ENCODE data around the gene SLMAP. TPM values are rescaled to one million over a fixed set of nuclear protein-coding genes. Genes with fewer than 3 reads are reported as not detected.
"Not testable (repeated sequence)": the region's sequence is repeated elsewhere in the genome, so short reads cannot be mapped to it uniquely, and the experiment has no call there.

SLMAP gene
- total RNA-seq, 1 donor from 2014 or later: 58.1 TPM

- DNase-seq: no peak
- peaks cover 3% of the 10 kb centered on the region for H3K36me3 Mint-ChIP-seq (ENCODE audit: low read depth)
- intact Hi-C loops (cut with micrococcal nuclease): no loop called here
- H3K27me3 Mint-ChIP-seq: no peaks in the 10 kb centered on the region
- peaks cover 6% of the 10 kb centered on the region for H3K4me1 Mint-ChIP-seq
- H3K9me3 Mint-ChIP-seq: no peaks in the 10 kb centered on the region
- no peak overlapping the region for H3K4me3 Mint-ChIP-seq
- no peak overlapping the region for H3K27ac Mint-ChIP-seq
These were observed 81.6 kb downstream of the SLMAP start for GRCh38 chr3:57837686-57838085.

GRCh38 chr3:57838627-57839026 is 82.5 kb downstream of the SLMAP start:
- Mint-ChIP-seq H3K36me3 (ENCODE audit: low read depth) (peaks cover 3% of the 10 kb centered on the region), H3K9me3 (no peaks in the 10 kb centered on the region), H3K4me1 (peaks cover 6% of the 10 kb centered on the region), H3K27ac (no peak overlapping the region), H3K27me3 (no peaks in the 10 kb centered on the region), H3K4me3 (no peak overlapping the region)
- DNase-seq: no peak
- intact Hi-C loops (cut with micrococcal nuclease): no loop called here

GRCh38 chr3:57840473-57840872 is 84.4 kb downstream of the SLMAP start:
- Mint-ChIP-seq H3K4me1 (peaks cover 6% of the 10 kb centered on the region), H3K36me3 (ENCODE audit: low read depth) (peaks cover 3% of the 10 kb centered on the region), H3K9me3 (no peaks in the 10 kb centered on the region), H3K27ac (no peak overlapping the region), H3K4me3 (no peak overlapping the region), H3K27me3 (no peaks in the 10 kb centered on the region)
- no peak for DNase-seq
- intact Hi-C loops (cut with micrococcal nuclease): no loop called here

- H3K27me3 Mint-ChIP-seq: no peaks in the 10 kb centered on the region
- no peaks in the 10 kb centered on the region for H3K9me3 Mint-ChIP-seq
- peaks cover 6% of the 10 kb centered on the region for H3K4me1 Mint-ChIP-seq
- intact Hi-C loops (cut with micrococcal nuclease): no loop called here
- DNase-seq: no peak
- H3K4me3 Mint-ChIP-seq: no peak overlapping the region
- H3K27ac Mint-ChIP-seq: no peak overlapping the region
- peaks cover 3% of the 10 kb centered on the region for H3K36me3 Mint-ChIP-seq (ENCODE audit: low read depth)
These were observed 85.7 kb downstream of the SLMAP start for GRCh38 chr3:57841818-57842217.

- intact Hi-C loops (cut with micrococcal nuclease): no loop called here
- Mint-ChIP-seq H3K36me3 (ENCODE audit: low read depth) (peaks cover 8% of the 10 kb centered on the region), H3K4me1 (no peaks in the 10 kb centered on the region)
These were observed 92.1 kb downstream of the SLMAP start for GRCh38 chr3:57848177-57848738.

GRCh38 chr3:57851304-57851703 is 95.2 kb downstream of the SLMAP start:
- H3K27me3 Mint-ChIP-seq: no peaks in the 10 kb centered on the region
- H3K4me1 Mint-ChIP-seq: no peaks in the 10 kb centered on the region
- intact Hi-C loops (cut with micrococcal nuclease): loop anchor here (10.0 kb wide), 1 partner anchor 217 kb away; no protein-coding TSS in a partner anchor
- DNase-seq: no peak
- peaks cover 8% of the 10 kb centered on the region for H3K36me3 Mint-ChIP-seq (ENCODE audit: low read depth)
- H3K27ac Mint-ChIP-seq: no peak overlapping the region
- H3K9me3 Mint-ChIP-seq: no peaks in the 10 kb centered on the region
- H3K4me3 Mint-ChIP-seq: no peak overlapping the region

More at GRCh38 chr3:57848177-57848738, 92.1 kb downstream of the SLMAP start:
- Mint-ChIP-seq H3K27ac (no peak overlapping the region), H3K27me3 (no peaks in the 10 kb centered on the region), H3K9me3 (no peaks in the 10 kb centered on the region), H3K4me3 (no peak overlapping the region)
- DNase-seq: no peak

GRCh38 chr3:57852896-57853295 is 96.8 kb downstream of the SLMAP start:
- intact Hi-C loops (cut with micrococcal nuclease): loop anchor here (10.0 kb wide), 1 partner anchor 218 kb away; no protein-coding TSS in a partner anchor
- Mint-ChIP-seq H3K4me1 (no peaks in the 10 kb centered on the region), H3K36me3 (ENCODE audit: low read depth) (peaks cover 10% of the 10 kb centered on the region), H3K27me3 (no peaks in the 10 kb centered on the region), H3K4me3 (no peak overlapping the region), H3K9me3 (no peaks in the 10 kb centered on the region), H3K27ac (no peak overlapping the region)
- DNase-seq: no peak

DNA sequence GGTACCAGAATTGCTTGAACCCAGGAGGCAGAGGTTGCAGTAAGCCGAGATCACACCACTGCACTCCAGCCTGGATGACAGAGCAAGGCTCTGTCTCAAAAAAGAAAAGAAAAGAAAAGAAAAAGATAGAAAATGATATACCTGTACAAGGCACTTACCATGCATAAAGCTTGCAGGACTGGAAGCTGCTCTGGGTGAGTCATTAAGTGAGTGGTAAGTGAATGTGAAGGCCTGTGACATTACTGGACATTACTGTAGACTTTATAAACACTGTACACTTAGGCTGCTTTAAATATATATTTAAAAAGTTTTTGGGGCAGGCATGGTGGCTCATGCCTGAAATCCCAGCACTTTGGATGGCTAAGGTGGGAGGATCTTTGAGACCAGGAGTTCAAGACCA is 99.2 kb downstream of the SLMAP start:
- no peaks in the 10 kb centered on the region for H3K27me3 Mint-ChIP-seq
- H3K36me3 Mint-ChIP-seq (ENCODE audit: low read depth): peaks cover 11% of the 10 kb centered on the region
- intact Hi-C loops (cut with micrococcal nuclease): loop anchor here (5.0 to 10.0 kb wide), 2 partner anchors 220 to 458 kb away; no protein-coding TSS in a partner anchor
- no peaks in the 10 kb centered on the region for H3K4me1 Mint-ChIP-seq
- H3K27ac Mint-ChIP-seq: no peak overlapping the region
- DNase-seq: no peak
- H3K4me3 Mint-ChIP-seq: no peak overlapping the region
- no peaks in the 10 kb centered on the region for H3K9me3 Mint-ChIP-seq

DNA sequence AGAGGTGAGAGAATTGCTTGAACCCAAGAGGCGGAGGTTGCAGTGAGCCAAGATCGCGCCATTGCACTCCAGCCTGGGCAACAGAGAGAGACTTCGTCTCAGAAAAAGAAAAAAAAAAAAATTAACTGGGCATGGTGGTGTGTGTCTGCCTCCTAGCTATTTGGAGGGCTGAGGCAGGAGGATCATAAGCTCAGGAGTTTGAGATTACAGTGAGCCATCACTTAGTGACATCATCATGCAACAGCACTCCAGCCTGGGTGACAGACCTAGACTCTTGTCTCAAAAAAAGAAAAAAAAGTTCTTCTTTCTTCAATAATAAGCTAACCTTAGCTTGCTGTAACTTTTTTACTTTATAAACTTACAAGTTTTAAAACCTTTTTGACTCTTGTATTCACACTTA is 99.8 kb downstream of the SLMAP start:
- intact Hi-C loops (cut with micrococcal nuclease): loop anchor here (5.0 to 10.0 kb wide), 2 partner anchors 221 to 459 kb away; no protein-coding TSS in a partner anchor
- Mint-ChIP-seq H3K4me1 (no peaks in the 10 kb centered on the region), H3K4me3 (no peak overlapping the region), H3K36me3 (ENCODE audit: low read depth) (peaks cover 9% of the 10 kb centered on the region), H3K27ac (no peak overlapping the region), H3K9me3 (no peaks in the 10 kb centered on the region), H3K27me3 (no peaks in the 10 kb centered on the region)
- no peak for DNase-seq

GRCh38 chr3:57856675-57857074 is 100.6 kb downstream of the SLMAP start:
- Mint-ChIP-seq H3K9me3 (no peaks in the 10 kb centered on the region), H3K27me3 (no peaks in the 10 kb centered on the region), H3K27ac (no peak overlapping the region), H3K4me1 (no peaks in the 10 kb centered on the region), H3K4me3 (no peak overlapping the region), H3K36me3 (ENCODE audit: low read depth) (peaks cover 12% of the 10 kb centered on the region)
- intact Hi-C loops (cut with micrococcal nuclease): loop anchor here (5.0 to 10.0 kb wide), 2 partner anchors 222 to 459 kb away; no protein-coding TSS in a partner anchor
- DNase-seq: no peak

DNA sequence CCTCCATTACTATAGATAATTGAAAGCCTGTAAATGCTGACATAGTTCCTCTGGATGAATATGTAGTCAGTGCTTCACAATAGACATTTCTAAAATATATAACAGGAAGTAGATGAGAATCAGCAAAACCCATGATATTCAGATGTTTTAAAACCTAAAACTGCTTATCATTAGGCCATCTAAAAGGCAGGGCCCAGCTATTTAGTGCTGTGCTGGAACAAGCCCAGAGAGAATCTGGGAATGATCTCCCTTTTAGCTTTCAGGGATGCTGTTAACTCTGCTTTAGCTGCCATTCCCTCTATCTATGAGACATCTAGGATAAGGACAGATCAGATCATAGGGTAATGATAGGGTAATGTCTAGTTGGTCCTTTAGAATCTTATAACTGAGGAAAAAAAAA is 106.8 kb downstream of the SLMAP start:
- H3K36me3 Mint-ChIP-seq (ENCODE audit: low read depth): peaks cover 27% of the 10 kb centered on the region

GRCh38 chr3:57863380-57863779 is 107.3 kb downstream of the SLMAP start:
- intact Hi-C loops (cut with micrococcal nuclease): no loop called here
- no peak overlapping the region for H3K4me3 Mint-ChIP-seq
- no peak for DNase-seq
- no peaks in the 10 kb centered on the region for H3K27me3 Mint-ChIP-seq
- H3K9me3 Mint-ChIP-seq: no peaks in the 10 kb centered on the region
- peaks cover 25% of the 10 kb centered on the region for H3K36me3 Mint-ChIP-seq (ENCODE audit: low read depth)
- H3K4me1 Mint-ChIP-seq: no peaks in the 10 kb centered on the region
- no peak overlapping the region for H3K27ac Mint-ChIP-seq

More for the DNA sequence above, 106.8 kb downstream of the SLMAP start:
- H3K4me3 Mint-ChIP-seq: no peak overlapping the region
- intact Hi-C loops (cut with micrococcal nuclease): no loop called here
- H3K4me1 Mint-ChIP-seq: no peaks in the 10 kb centered on the region
- H3K27me3 Mint-ChIP-seq: no peaks in the 10 kb centered on the region
- no peak for DNase-seq
- no peaks in the 10 kb centered on the region for H3K9me3 Mint-ChIP-seq
- no peak overlapping the region for H3K27ac Mint-ChIP-seq

DNA sequence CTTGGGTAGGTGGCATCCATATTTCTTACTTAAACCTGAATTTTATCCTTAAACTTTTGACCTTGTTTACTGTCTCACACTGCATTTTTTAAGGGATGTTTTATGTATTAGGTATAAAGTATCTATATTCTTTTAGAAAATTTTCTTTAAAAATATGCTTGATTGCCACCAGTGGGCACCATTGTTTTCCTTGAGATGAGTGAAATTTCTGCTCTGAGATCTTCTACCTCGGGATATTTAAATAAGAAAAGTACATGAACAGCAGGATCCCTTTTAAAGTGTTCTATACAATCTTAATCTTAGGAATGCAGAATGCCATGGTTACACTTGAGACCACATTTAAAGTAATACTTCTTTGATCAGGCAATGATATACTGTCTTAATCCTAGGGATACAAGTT is 108.7 kb downstream of the SLMAP start:
- intact Hi-C loops (cut with micrococcal nuclease): no loop called here
- H3K36me3 Mint-ChIP-seq (ENCODE audit: low read depth): peaks cover 24% of the 10 kb centered on the region
- no peaks in the 10 kb centered on the region for H3K4me1 Mint-ChIP-seq
- no peaks in the 10 kb centered on the region for H3K27me3 Mint-ChIP-seq
- no peak for DNase-seq
- no peak overlapping the region for H3K27ac Mint-ChIP-seq
- no peak overlapping the region for H3K4me3 Mint-ChIP-seq
- H3K9me3 Mint-ChIP-seq: no peaks in the 10 kb centered on the region

GRCh38 chr3:57869110-57869509 is 113.0 kb downstream of the SLMAP start:
- peaks cover 19% of the 10 kb centered on the region for H3K36me3 Mint-ChIP-seq (ENCODE audit: low read depth)
- H3K27ac Mint-ChIP-seq; H3K4me3 Mint-ChIP-seq; H3K4me1 Mint-ChIP-seq; DNase-seq; H3K27me3 Mint-ChIP-seq; H3K9me3 Mint-ChIP-seq; intact Hi-C loops (cut with micrococcal nuclease): not testable (repeated sequence)

- DNase-seq: no peak
These were observed 116.5 kb downstream of the SLMAP start for GRCh38 chr3:57872606-57873005.

More at GRCh38 chr3:57872606-57873005, 116.5 kb downstream of the SLMAP start:
- H3K36me3 Mint-ChIP-seq (ENCODE audit: low read depth): peaks cover 12% of the 10 kb centered on the region
- intact Hi-C loops (cut with micrococcal nuclease): no loop called here
- H3K27me3 Mint-ChIP-seq: no peaks in the 10 kb centered on the region
- no peak overlapping the region for H3K4me3 Mint-ChIP-seq
- no peaks in the 10 kb centered on the region for H3K9me3 Mint-ChIP-seq
- H3K4me1 Mint-ChIP-seq: peaks cover 4% of the 10 kb centered on the region
- H3K27ac Mint-ChIP-seq: no peak overlapping the region
